Ramos (cell line): ENCODE measurements around the gene RHEX.

Experiments used
- in situ Hi-C: fragments of 300-500 bp; cut with MboI; formaldehyde crosslinking; loops from one replicate; pipeline ENCODE4 v1.14.3; 2022; ENCODE audit warnings: low sequenced_read_pairs; ENCODE audit not compliant: unreplicated experiment

The RHEX gene

GRCh38 chr1:206111271-206111927 is 58.4 kb downstream of the RHEX start:
- in situ Hi-C loops = loop anchor here (10.0 kb wide), 1 partner anchor 317 kb away; no protein-coding TSS in a partner anchor

GRCh38 chr1:206112600-206113301 is 59.8 kb downstream of the RHEX start:
- in situ Hi-C loops = loop anchor here (10.0 kb wide), 1 partner anchor 318 kb away; no protein-coding TSS in a partner anchor

GRCh38 chr1:206114692-206115640 is 62.0 kb downstream of the RHEX start:
- in situ Hi-C loops = loop anchor here (10.0 kb wide), 1 partner anchor 320 kb away; no protein-coding TSS in a partner anchor

GRCh38 chr1:206115791-206116190 is 62.8 kb downstream of the RHEX start:
- in situ Hi-C loops = loop anchor here (10.0 kb wide), 1 partner anchor 321 kb away; no protein-coding TSS in a partner anchor

- in situ Hi-C loops = loop anchor here (10.0 kb wide), 1 partner anchor 322 kb away; no protein-coding TSS in a partner anchor
These were observed 63.4 kb downstream of the RHEX start for GRCh38 chr1:206116191-206116872.

GRCh38 chr1:206116873-206117150 is 63.8 kb downstream of the RHEX start:
- in situ Hi-C loops = loop anchor here (10.0 kb wide), 1 partner anchor 322 kb away; no protein-coding TSS in a partner anchor

GRCh38 chr1:206117151-206117948 is 64.4 kb downstream of the RHEX start, which contains the start of gene AVPR1B:
Gene AVPR1B, minus strand, starts transcription at chr1:206117388. Its CDS starts 498 bp downstream, at chr1:206116890.
- in situ Hi-C loops = loop anchor here (10.0 kb wide), 1 partner anchor 323 kb away; no protein-coding TSS in a partner anchor

GRCh38 chr1:206120406-206120805 is 67.4 kb downstream of the RHEX start:
- in situ Hi-C loops = no loop called here

- in situ Hi-C loops = no loop called here
These were observed 68.3 kb downstream of the RHEX start for GRCh38 chr1:206121269-206121668.

- in situ Hi-C loops = no loop called here
These were observed 69.7 kb downstream of the RHEX start for GRCh38 chr1:206122686-206123085.

GRCh38 chr1:206125346-206125745 is 72.4 kb downstream of the RHEX start:
- in situ Hi-C loops = no loop called here

GRCh38 chr1:206127336-206127735 is 74.4 kb downstream of the RHEX start:
- in situ Hi-C loops = no loop called here

GRCh38 chr1:206128196-206128595 is 75.2 kb downstream of the RHEX start:
- in situ Hi-C loops = no loop called here

- in situ Hi-C loops = no loop called here
These were observed 78.1 kb downstream of the RHEX start for GRCh38 chr1:206131037-206131436.

- in situ Hi-C loops = no loop called here
These were observed 80.9 kb downstream of the RHEX start for GRCh38 chr1:206133751-206134415.

GRCh38 chr1:206135248-206135647 is 82.3 kb downstream of the RHEX start:
- in situ Hi-C loops = no loop called here

- in situ Hi-C loops = no loop called here
These were observed 83.3 kb downstream of the RHEX start for GRCh38 chr1:206136241-206136640.

GRCh38 chr1:206142011-206142410 is 89.0 kb downstream of the RHEX start:
- in situ Hi-C loops = no loop called here

GRCh38 chr1:206142770-206143169 is 89.8 kb downstream of the RHEX start:
- in situ Hi-C loops = no loop called here
